ENCODE measurements around the gene DHRS4. TPM values are rescaled to one million over a fixed set of nuclear protein-coding genes. Genes with fewer than 3 reads are reported as not detected.
"Not testable (repeated sequence)": the region's sequence is repeated elsewhere in the genome, so short reads cannot be mapped to it uniquely, and the experiment has no call there.

DHRS4 gene
- total and polyA plus RNA-seq, 2 of the 13 experiments (the other 11 are each of a cell fraction or from before 2014, with no cell fraction given) = 23.9 to 45.1 TPM

- TF ChIP-seq FOXP4 (CRISPR knock-in tag; IDR thresholded peaks at IDR 0.05) = peak; percentile 90
- 0 out of 2 replicates have a peak, but pooled peaks have one; percentile 53 for TF ChIP-seq POGK (CRISPR knock-in tag; conservative IDR thresholded peaks at IDR 0.05)
- 0 out of 2 replicates have a peak, but pooled peaks have one; percentile 81 for TF ChIP-seq CC2D1A (CRISPR knock-in tag; IDR thresholded peaks at IDR 0.05)
- TF ChIP-seq ZMYM2 (CRISPR knock-in tag; IDR thresholded peaks at IDR 0.05) = 0 out of 2 replicates have a peak, but pooled peaks have one; percentile 60
- TF ChIP-seq TP53 (CRISPR knock-in tag; conservative IDR thresholded peaks at IDR 0.05) = 0 out of 2 replicates have a peak, but pooled peaks have one; percentile 50
- TF ChIP-seq TFE3 (CRISPR knock-in tag; IDR thresholded peaks at IDR 0.05) = peak; percentile 56
- peak; percentile 75 for TF ChIP-seq NCOA2 (CRISPR knock-in tag; IDR thresholded peaks at IDR 0.05)
- peak; percentile 46; the same call in 1 of the 2 replicates for TF ChIP-seq ZNF607 (CRISPR knock-in tag; IDR thresholded peaks at IDR 0.05; ENCODE audit: borderline replicate concordance)
- peak; percentile 41; the same call in 1 of the 2 replicates for TF ChIP-seq ZNF281 (CRISPR knock-in tag; IDR thresholded peaks at IDR 0.05; ENCODE audit: borderline replicate concordance)
- TF ChIP-seq USF2 (IDR thresholded peaks at IDR 0.05; ENCODE audit: low read depth, low read length) = 0 out of 2 replicates have a peak, but pooled peaks have one; percentile 30
- not testable (repeated sequence) for TF ChIP-seq USF2 (CRISPR knock-in tag; IDR thresholded peaks at IDR 0.05; ENCODE audit: borderline replicate concordance)
- peak; percentile 78; the same call in 1 of the 2 replicates for TF ChIP-seq IRF2 (CRISPR knock-in tag; IDR thresholded peaks at IDR 0.05)
- TF ChIP-seq TFAP4 (IDR thresholded peaks at IDR 0.05; ENCODE audit: borderline replicate concordance, low read depth) = peak; percentile 65; the same call in 1 of the 2 replicates
- peak; percentile 95 for TF ChIP-seq PITX1 (CRISPR knock-in tag; IDR thresholded peaks at IDR 0.05)
- TF ChIP-seq CEBPG (CRISPR knock-in tag; IDR thresholded peaks at IDR 0.05) = 0 out of 2 replicates have a peak, but pooled peaks have one; percentile 24
- TF ChIP-seq MXD4 (CRISPR knock-in tag; IDR thresholded peaks at IDR 0.05) = peak; percentile 77; the same call in 1 of the 2 replicates
Measured at GRCh38 chr14:23981951-23982813, 28.6 kb downstream of the DHRS4 start (continued).
